Measurements from ENCODE around the gene CDHR2.

Gene CDHR2

GRCh38 chr5:176579323-176579722, 30.2 kb downstream of the CDHR2 start:
- POLR2A ChIA-PET = no interaction called here
- no peaks in the 10 kb centered on the region for H3K36me3 ChIP-seq (ENCODE audit: control insufficient read depth in 2 of 2, insufficient read depth in 1 of 2, low read length in 2 of 2)
- no peaks in the 10 kb centered on the region for H3K9me3 ChIP-seq (ENCODE audit: control insufficient read depth, insufficient read depth, low read depth, low read length)
- H3K4me1 ChIP-seq (ENCODE audit: control insufficient read depth, insufficient read depth, low read length) = no peaks in the 10 kb centered on the region
- H3K4me3 ChIP-seq (ENCODE audit: low read depth, low read length) = no peak overlapping the region
- TF ChIP-seq ZNF184 (tag by site-specific recombination; IDR thresholded peaks at IDR 0.05) (no peak), ZNF600 (tag by site-specific recombination; IDR thresholded peaks at IDR 0.05) (no peak), ZNF324 (tag by site-specific recombination; IDR thresholded peaks at IDR 0.05) (no peak), MZF1 (tag by site-specific recombination; IDR thresholded peaks at IDR 0.05; ENCODE audit: borderline replicate concordance) (no peak), ZBTB48 (tag by site-specific recombination; IDR thresholded peaks at IDR 0.05) (no peak), ZNF596 (tag by site-specific recombination; IDR thresholded peaks at IDR 0.05) (no peak), KLF10 (tag by site-specific recombination; IDR thresholded peaks at IDR 0.05) (no peak)
- H3K27ac ChIP-seq (ENCODE audit: extremely low read depth, low read depth, low read length) = no peak overlapping the region
- CTCF ChIA-PET = interaction anchor here (0.6 to 1.3 kb wide), 6 partner anchors 8 to 395 kb away, joined by 3 to 6 read pairs (median 4); partner anchors contain the start of genes EIF4E1B and SNCB

- ChIA-PET POLR2A (interaction anchor here (0.5 kb wide), 1 partner anchor 172 kb away, joined by 4 read pairs; no protein-coding TSS in a partner anchor), CTCF (interaction anchor here (1.1 kb wide), 1 partner anchor 79 kb away, joined by 4 read pairs; no protein-coding TSS in a partner anchor)
- Histone ChIP-seq H3K4me1 (ENCODE audit: control insufficient read depth, insufficient read depth, low read length) (no peaks in the 10 kb centered on the region), H3K9me3 (ENCODE audit: control insufficient read depth, insufficient read depth, low read depth, low read length) (no peaks in the 10 kb centered on the region), H3K36me3 (ENCODE audit: control insufficient read depth in 2 of 2, insufficient read depth in 1 of 2, low read length in 2 of 2) (no peaks in the 10 kb centered on the region), H3K27ac (ENCODE audit: extremely low read depth, low read depth, low read length) (no peak overlapping the region), H3K4me3 (ENCODE audit: low read depth, low read length) (no peak overlapping the region)
- TF ChIP-seq ZBTB26 (tag by site-specific recombination; optimal IDR thresholded peaks at IDR 0.05) (no peak), ZNF157 (tag by site-specific recombination; IDR thresholded peaks at IDR 0.05) (no peak), ZNF792 (tag by site-specific recombination; IDR thresholded peaks at IDR 0.05) (no peak), ZNF223 (tag by site-specific recombination; IDR thresholded peaks at IDR 0.05) (no peak), ZNF112 (tag by site-specific recombination; IDR thresholded peaks at IDR 0.05) (no peak), TCF7L2 (IDR thresholded peaks at IDR 0.05; ENCODE audit: borderline replicate concordance, low read depth, low read length) (no peak), ZNF221 (tag by site-specific recombination; IDR thresholded peaks at IDR 0.05; ENCODE audit: borderline replicate concordance) (no peak), ZNF843 (tag by site-specific recombination; IDR thresholded peaks at IDR 0.05) (no peak), ZFP37 (tag by site-specific recombination; IDR thresholded peaks at IDR 0.05) (no peak), ZNF248 (tag by site-specific recombination; IDR thresholded peaks at IDR 0.05) (no peak), KLF9 (tag by site-specific recombination; IDR thresholded peaks at IDR 0.05; ENCODE audit: low read depth) (no peak), REPIN1 (tag by site-specific recombination; IDR thresholded peaks at IDR 0.05; ENCODE audit: low read depth) (no peak), ZNF645 (tag by site-specific recombination; IDR thresholded peaks at IDR 0.05) (no peak)
- TF ChIP-seq, protein P1, sequence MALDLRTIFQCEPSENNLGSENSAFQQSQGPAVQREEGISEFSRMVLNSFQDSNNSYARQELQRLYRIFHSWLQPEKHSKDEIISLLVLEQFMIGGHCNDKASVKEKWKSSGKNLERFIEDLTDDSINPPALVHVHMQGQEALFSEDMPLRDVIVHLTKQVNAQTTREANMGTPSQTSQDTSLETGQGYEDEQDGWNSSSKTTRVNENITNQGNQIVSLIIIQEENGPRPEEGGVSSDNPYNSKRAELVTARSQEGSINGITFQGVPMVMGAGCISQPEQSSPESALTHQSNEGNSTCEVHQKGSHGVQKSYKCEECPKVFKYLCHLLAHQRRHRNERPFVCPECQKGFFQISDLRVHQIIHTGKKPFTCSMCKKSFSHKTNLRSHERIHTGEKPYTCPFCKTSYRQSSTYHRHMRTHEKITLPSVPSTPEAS (tag by site-specific recombination; IDR thresholded peaks at IDR 0.05) = no peak
These were observed 32.2 kb downstream of the CDHR2 start for GRCh38 chr5:176581361-176581760.
